Fibroblast of villous mesenchyme (primary cell): Measurements from ENCODE around the gene MINDY1. TPM values are rescaled to one million over a fixed set of nuclear protein-coding genes. Genes with fewer than 3 reads are reported as not detected.

ENCODE experiments used
- DNase-seq: peaks from one replicate; pipeline ENCODE4 v3.0.0-alpha.2; 2010; ENCODE audit warnings: low read depth
- H3K4me3 ChIP-seq: 2 replicates; pipeline ENCODE4 v1.5.1; 2011; ENCODE audit warnings: low read depth, mild to moderate bottlenecking, low read length
- total RNA-seq: library from RNA; depleted of rRNA; stranded (reverse); fragments of >200 nt; gene quantifications from 2 replicates; pipeline ENCODE4 v1.2.3, GENCODE V29; 2012
- TF ChIP-seq, protein P1 (sequence below): IDR thresholded peaks from 2 replicates; pipeline ENCODE4 v1.5.1; 2012; ENCODE audit warnings: low read depth, mild to moderate bottlenecking, low read length; ENCODE audit not compliant: insufficient read depth

Gene MINDY1
- total RNA-seq, 1 donor = 10.8 TPM

DNA sequence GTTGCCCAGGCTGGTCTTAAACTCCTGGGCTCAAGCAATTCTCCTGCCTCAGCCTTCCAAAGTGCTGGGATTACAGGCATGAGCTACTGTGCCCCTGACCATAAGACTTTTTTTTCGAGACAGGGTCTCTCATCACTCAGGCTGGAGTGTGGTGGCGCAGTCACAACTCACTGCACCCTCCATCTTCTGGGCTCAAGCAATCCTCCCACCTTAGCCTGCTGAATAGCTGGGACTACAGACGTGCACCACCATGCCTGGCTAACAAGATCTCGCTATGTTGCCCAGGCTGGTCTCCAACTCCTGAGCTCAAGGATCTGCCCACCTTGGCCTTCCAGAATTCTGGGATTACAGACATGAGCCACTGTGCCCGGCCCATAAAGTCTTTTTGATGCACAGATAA is 42.8 kb upstream of the MINDY1 start:
- no peak for DNase-seq
- no peak overlapping the region for H3K4me3 ChIP-seq
- TF ChIP-seq, protein P1, sequence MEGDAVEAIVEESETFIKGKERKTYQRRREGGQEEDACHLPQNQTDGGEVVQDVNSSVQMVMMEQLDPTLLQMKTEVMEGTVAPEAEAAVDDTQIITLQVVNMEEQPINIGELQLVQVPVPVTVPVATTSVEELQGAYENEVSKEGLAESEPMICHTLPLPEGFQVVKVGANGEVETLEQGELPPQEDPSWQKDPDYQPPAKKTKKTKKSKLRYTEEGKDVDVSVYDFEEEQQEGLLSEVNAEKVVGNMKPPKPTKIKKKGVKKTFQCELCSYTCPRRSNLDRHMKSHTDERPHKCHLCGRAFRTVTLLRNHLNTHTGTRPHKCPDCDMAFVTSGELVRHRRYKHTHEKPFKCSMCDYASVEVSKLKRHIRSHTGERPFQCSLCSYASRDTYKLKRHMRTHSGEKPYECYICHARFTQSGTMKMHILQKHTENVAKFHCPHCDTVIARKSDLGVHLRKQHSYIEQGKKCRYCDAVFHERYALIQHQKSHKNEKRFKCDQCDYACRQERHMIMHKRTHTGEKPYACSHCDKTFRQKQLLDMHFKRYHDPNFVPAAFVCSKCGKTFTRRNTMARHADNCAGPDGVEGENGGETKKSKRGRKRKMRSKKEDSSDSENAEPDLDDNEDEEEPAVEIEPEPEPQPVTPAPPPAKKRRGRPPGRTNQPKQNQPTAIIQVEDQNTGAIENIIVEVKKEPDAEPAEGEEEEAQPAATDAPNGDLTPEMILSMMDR = no peak

DNA sequence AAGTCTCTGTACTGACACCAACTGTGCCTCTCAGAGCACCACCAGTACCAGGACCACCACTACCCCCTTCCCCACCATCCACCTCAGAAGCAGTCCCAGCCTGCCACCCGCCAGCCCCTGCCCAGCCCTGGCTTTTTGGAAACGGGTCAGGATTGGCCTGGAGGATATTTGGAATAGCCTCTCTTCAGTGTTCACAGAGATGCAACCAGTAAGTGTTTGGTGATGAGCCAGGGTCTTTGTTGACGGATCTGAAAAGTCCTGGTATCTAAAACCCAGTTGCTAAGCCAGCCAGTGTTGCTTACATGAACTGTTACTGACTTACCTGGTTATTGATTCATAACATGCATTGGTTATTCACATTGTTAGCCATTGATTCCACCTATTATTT is 41.9 kb upstream of the MINDY1 start:
- peak overlapping the region; percentile 84 for H3K4me3 ChIP-seq
- DNase-seq = no peak
- TF ChIP-seq, protein P1 = no peak

DNA sequence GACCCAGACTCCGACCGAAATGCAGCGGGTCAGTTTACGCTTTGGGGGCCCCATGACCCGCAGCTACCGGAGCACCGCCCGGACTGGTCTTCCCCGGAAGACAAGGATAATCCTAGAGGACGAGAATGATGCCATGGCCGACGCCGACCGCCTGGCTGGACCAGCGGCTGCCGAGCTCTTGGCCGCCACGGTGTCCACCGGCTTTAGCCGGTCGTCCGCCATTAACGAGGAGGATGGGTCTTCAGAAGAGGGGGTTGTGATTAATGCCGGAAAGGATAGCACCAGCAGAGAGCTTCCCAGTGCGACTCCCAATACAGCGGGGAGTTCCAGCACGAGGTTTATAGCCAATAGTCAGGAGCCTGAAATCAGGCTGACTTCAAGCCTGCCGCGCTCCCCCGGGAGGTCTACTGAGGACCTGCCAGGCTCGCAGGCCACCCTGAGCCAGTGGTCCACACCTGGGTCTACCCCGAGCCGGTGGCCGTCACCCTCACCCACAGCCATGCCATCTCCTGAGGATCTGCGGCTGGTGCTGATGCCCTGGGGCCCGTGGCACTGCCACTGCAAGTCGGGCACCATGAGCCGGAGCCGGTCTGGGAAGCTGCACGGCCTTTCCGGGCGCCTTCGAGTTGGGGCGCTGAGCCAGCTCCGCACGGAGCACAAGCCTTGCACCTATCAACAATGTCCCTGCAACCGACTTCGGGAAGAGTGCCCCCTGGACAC is 41.4 kb upstream of the MINDY1 start:
- peak overlapping the region; percentile 84 for H3K4me3 ChIP-seq
- DNase-seq = peak; percentile 58
- TF ChIP-seq, protein P1 = peak; percentile 60

DNA sequence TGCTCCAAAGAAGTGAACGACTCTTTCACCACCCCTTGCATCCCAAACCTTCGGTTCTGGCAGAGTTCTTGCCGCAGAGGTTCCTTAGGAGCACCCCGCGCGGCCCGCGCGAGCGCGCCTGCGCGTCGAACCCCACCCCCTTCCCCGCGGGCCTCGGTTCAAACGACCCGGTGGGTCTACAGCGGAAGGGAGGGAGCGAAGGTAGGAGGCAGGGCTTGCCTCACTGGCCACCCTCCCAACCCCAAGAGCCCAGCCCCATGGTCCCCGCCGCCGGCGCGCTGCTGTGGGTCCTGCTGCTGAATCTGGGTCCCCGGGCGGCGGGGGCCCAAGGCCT is 40.9 kb upstream of the MINDY1 start, which contains the start of gene C1orf56:
Gene C1orf56, plus strand, starts transcription at position 161 of the 334 bp plus-strand sequence. Its CDS starts 97 bp downstream, at position 258.
- peak within 1 kb of the TSS; percentile 84 for H3K4me3 ChIP-seq
- TF ChIP-seq, protein P1 = no peak
- peak; percentile 74 for DNase-seq

DNA sequence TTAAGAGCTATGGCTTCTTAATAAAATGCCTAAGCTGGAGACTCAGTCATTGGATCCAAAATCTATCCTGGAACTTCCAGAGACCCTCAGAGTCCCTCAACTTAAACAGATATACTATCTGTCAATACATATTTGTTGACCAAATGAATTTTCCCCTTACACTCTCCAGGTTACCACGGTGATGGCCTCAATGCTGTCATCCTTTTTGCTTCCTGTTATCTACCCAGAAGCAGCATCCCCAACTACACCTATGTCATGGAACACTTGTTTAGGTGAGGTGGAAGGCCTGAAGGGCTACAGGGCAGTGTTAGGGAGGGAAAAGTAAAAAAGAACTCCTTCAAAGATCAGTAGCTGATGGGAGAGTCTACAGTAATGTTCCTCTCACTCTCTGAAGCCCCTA is 36.5 kb upstream of the MINDY1 start:
- DNase-seq = no peak
- H3K4me3 ChIP-seq = no peak overlapping the region
- TF ChIP-seq, protein P1 = no peak

DNA sequence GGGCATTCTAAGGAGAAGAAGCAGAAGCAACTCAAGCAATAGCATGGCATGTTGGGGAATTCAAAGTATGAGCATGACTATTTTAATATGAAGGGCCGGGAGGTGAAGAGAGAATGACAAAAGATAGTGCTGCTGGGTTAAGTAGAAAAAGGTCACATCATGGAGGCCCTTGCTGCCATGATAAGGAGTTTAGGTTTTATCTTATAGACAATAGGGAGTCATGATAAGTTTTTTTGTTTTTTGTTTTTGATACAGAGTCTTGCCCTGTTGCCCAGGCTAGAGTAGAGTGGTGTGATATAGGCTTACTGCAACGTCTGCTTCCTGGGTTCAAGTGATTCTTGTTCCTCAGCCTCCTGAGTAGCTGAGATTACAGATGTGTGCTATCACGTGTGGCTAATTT is 32.8 kb upstream of the MINDY1 start:
- H3K4me3 ChIP-seq = no peak overlapping the region
- TF ChIP-seq, protein P1 = no peak
- no peak for DNase-seq

DNA sequence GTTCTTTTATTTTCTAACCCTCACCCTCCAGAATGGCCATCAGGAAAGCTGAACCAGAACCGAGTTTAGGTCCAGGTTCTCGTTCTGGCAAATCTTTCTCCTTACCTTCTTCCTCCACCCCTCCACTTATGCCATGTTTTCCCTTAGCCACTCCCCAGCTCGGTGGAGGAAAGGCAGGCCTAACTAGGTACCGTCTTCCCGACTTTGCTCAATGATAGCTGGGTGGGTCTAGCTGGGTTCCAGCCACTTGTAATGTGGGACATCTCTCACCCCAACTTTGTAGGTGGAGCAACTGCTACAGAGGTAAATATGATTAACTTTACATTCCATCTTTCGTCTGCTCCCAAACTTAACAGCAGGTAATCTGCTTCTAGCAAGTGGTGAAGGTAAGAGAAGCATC is 30.3 kb upstream of the MINDY1 start:
- TF ChIP-seq, protein P1 = no peak
- DNase-seq = no peak
- H3K4me3 ChIP-seq = no peak overlapping the region
